Vagina (tissue), 2 donors: ENCODE data around the gene PPP1R2B.

Experiments used
- POLR2AphosphoS5 ChIP-seq, 2 donors: sonication (generic); formaldehyde crosslinking; IDR thresholded peaks; one replicate each; pipeline ENCODE4 v1.9.0; 2017; ENCODE audit warnings: antibody characterized with exemption in 2 of 2, mild to moderate bottlenecking in 2 of 2, low read depth in 1 of 2; ENCODE audit not compliant: insufficient read depth in 1 of 2
- TF ChIP-seq, protein P1 (sequence below), 3 experiments: fragments of 450-650 bp in 2 of 3; fragments of 200-600 bp in 1 of 3; sonication (generic) in 1 of 3; IDR thresholded peaks; one replicate each; pipeline ENCODE4 v1.5.1; 2017 to 2019; ENCODE audit warnings: antibody characterized with exemption in 3 of 3, mild to moderate bottlenecking in 2 of 3, moderate library complexity in 2 of 3

DNA sequence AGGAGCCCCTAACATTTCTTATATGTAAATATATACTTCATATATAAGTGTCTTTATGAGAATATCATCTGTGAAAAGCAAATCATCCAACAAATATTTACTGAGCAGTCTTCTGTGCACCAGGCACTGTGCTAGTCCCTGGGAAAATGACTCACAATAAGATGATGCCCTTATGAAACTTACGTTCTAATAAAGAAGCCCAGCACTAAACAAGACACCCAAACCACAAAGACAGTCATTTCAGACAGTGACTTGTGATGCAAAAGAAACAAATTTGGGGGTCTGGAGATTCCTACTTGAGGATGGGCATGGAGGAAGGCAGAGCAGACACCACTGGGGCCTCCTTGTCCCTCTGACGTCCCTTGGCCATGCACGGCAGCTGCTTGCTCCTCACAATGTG is 30.6 kb upstream of the PPP1R2B start:
- no peak for TF ChIP-seq POLR2AphosphoS5 (IDR thresholded peaks at IDR 0.05; ENCODE audit: insufficient read depth in 1 of 2, low read depth in 1 of 2)
- TF ChIP-seq, protein P1, sequence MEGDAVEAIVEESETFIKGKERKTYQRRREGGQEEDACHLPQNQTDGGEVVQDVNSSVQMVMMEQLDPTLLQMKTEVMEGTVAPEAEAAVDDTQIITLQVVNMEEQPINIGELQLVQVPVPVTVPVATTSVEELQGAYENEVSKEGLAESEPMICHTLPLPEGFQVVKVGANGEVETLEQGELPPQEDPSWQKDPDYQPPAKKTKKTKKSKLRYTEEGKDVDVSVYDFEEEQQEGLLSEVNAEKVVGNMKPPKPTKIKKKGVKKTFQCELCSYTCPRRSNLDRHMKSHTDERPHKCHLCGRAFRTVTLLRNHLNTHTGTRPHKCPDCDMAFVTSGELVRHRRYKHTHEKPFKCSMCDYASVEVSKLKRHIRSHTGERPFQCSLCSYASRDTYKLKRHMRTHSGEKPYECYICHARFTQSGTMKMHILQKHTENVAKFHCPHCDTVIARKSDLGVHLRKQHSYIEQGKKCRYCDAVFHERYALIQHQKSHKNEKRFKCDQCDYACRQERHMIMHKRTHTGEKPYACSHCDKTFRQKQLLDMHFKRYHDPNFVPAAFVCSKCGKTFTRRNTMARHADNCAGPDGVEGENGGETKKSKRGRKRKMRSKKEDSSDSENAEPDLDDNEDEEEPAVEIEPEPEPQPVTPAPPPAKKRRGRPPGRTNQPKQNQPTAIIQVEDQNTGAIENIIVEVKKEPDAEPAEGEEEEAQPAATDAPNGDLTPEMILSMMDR (IDR thresholded peaks at IDR 0.05), result no peak
